Stomach (tissue), 9 donors: ENCODE measurements around the gene ADAM12. TPM values are rescaled to one million over a fixed set of nuclear protein-coding genes. Genes with fewer than 3 reads are reported as not detected.

Source experiments
- DNase-seq, 2 donors: peaks; one replicate each; pipeline versions ENCODE4 v3.0.0 to v3.0.0-alpha.2; 2013 to 2019
- H3K27ac ChIP-seq, 5 donors: fragments of 200-600 bp in 4 of 5; sonication (generic) in 4 of 5; one replicate each; pipeline ENCODE4 v1.5.1; 2013 to 2019; ENCODE audit warnings: mild to moderate bottlenecking in 1 of 5, moderate library complexity in 1 of 5
- H3K27me3 ChIP-seq, 3 donors: fragments of 200-600 bp; sonication (generic); one replicate each; pipeline ENCODE4 v1.5.1; 2017 to 2019; ENCODE audit warnings: mixed run types in 1 of 3
- H3K36me3 ChIP-seq, 4 donors: fragments of 200-600 bp; sonication (generic); 1 replicate in 3 of 4; 2 replicates in 1 of 4; pipeline ENCODE4 v1.5.1; 2016 to 2019
- H3K4me1 ChIP-seq, 4 donors: fragments of 200-600 bp; sonication (generic); one replicate each; pipeline ENCODE4 v1.5.1; 2016 to 2019
- H3K4me3 ChIP-seq, 4 donors: fragments of 200-600 bp; sonication (generic) in 3 of 4; one replicate each; pipeline ENCODE4 v1.5.1; 2016 to 2019; ENCODE audit warnings: mild to moderate bottlenecking in 1 of 4
- H3K9me3 ChIP-seq, 4 donors: fragments of 200-600 bp; sonication (generic); one replicate each; pipeline ENCODE4 v1.5.1; 2016 to 2019
- EP300 ChIP-seq: sonication (generic); formaldehyde crosslinking; IDR thresholded peaks from one replicate; pipeline ENCODE4 v1.6.1; 2017; ENCODE audit warnings: antibody characterized with exemption
- POLR2A ChIP-seq, 4 donors: fragments of 450-650 bp; IDR thresholded peaks; one replicate each; pipeline ENCODE4 v1.6.1; 2016; ENCODE audit warnings: antibody characterized with exemption in 4 of 4, control low read depth in 2 of 4, mild to moderate bottlenecking in 1 of 4, moderate library complexity in 1 of 4
- POLR2AphosphoS5 ChIP-seq, 3 donors: sonication (generic); formaldehyde crosslinking; IDR thresholded peaks; one replicate each; pipeline ENCODE4 v1.6.1; 2016; ENCODE audit warnings: antibody characterized with exemption in 3 of 3
- WGBS, 5 donors: extraction: QIAGEN DNeasy Blood & Tissue Kit in 3 of 5; methylation state at CpG; one replicate each; pipeline versions ENCODE4 v1.1.5 to v1.1.7; 2013 to 2018; 5-methylcytosine and 5-hydroxymethylcytosine counted together
- intact Hi-C: fragments of 100-400 bp; cut with DNase I; formaldehyde crosslinking; loops from one replicate; pipeline ENCODE4 v1.15.1; 2023; ENCODE audit warnings: low total_unique reads
- polyA plus RNA-seq, 3 donors: library from polyadenylated mRNA; stranded (reverse); fragments of 200-250 nt; gene quantifications; one replicate each; pipeline ENCODE4 v1.2.3, GENCODE V29; 2013
- total RNA-seq, 5 donors: library from RNA; depleted of rRNA; stranded (reverse); fragments of >200 nt; gene quantifications; one replicate each; pipeline versions ENCODE4 v1.1.0 to v1.2.3, GENCODE V29; 2014 to 2016
- TF ChIP-seq, protein P1 (sequence below), 7 experiments: fragments of 450-650 bp in 4 of 7; fragments of 200-600 bp in 3 of 7; sonication (generic) in 3 of 7; IDR thresholded peaks; one replicate each; pipeline ENCODE4 v1.5.1; 2016 to 2019; ENCODE audit warnings: antibody characterized with exemption in 7 of 7, control low read depth in 2 of 7, mild to moderate bottlenecking in 1 of 7
- donor health status: healthy with polysubstance abuse.
- donor health status: Bipolar disorder and iron deficiency.
- donor health status: healthy.

ADAM12 gene
- total and polyA plus RNA-seq, 8 donors: 0.03 to 6.4 (median 0.50) TPM; not detected in 3

DNA sequence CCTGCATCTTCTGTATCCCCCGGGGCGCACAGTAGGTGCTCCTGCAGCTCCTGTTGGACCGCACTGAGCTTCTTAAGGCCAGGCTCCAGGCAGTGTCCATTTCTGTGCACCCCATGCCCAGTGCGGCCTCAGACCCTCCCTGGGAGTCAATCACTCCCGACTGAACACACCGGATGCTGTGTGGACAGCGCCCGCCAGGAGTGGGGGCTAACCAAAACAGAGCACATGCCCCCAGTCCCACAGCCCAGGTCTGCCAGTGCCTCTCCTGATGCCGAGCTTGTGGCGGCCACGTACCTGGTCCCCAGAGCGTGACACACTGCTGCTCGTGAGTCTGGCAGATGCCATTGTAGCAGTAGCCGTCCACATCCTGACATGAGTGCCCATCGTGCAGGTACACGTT, 323.8 kb downstream of the ADAM12 start:
- WGBS, 5 donors: 84 to 91% (median 86%) methylated on average over 3 to 16 of the region's 16 CpGs
- no peak for DNase-seq
- no peak overlapping the region for H3K27ac ChIP-seq

DNA sequence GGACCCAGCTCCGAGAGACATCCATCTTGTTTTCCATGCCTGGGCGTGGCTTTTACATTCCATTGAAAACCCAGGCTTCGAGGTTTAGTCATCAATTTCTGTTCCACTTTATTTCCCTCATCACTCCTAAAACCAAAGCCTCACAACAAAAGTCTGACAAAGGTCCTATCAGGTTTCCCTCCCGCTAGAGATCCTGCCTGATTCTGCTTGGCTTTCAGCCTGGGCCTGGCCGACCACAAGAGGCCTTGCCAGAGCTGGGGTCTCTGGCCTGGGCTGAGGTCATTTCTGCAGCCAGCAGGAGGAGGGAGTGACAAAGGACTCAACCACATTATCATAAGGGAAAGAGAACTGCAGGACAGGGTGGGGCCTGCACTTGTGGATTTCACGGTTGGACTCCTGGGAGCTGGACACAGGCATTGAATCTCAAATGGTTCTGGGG, 324.9 kb downstream of the ADAM12 start:
- Histone ChIP-seq H3K4me1 (peaks cover 0 to 10% (median 0%) of the 10 kb centered on the region in 4 donors), H3K27me3 (peaks cover 0 to 14% (median 0%) of the 10 kb centered on the region in 3 donors), H3K9me3 (peaks cover 0 to 4% (median 0%) of the 10 kb centered on the region in 4 donors), H3K27ac (no peak overlapping the region), H3K4me3 (no peak overlapping the region), H3K36me3 (no peaks in the 10 kb centered on the region)
- intact Hi-C loops: no loop called here
- 51 to 70% (median 64%) methylated on average over 6 of the region's 6 CpGs for WGBS, 5 donors
- TF ChIP-seq, protein P1, sequence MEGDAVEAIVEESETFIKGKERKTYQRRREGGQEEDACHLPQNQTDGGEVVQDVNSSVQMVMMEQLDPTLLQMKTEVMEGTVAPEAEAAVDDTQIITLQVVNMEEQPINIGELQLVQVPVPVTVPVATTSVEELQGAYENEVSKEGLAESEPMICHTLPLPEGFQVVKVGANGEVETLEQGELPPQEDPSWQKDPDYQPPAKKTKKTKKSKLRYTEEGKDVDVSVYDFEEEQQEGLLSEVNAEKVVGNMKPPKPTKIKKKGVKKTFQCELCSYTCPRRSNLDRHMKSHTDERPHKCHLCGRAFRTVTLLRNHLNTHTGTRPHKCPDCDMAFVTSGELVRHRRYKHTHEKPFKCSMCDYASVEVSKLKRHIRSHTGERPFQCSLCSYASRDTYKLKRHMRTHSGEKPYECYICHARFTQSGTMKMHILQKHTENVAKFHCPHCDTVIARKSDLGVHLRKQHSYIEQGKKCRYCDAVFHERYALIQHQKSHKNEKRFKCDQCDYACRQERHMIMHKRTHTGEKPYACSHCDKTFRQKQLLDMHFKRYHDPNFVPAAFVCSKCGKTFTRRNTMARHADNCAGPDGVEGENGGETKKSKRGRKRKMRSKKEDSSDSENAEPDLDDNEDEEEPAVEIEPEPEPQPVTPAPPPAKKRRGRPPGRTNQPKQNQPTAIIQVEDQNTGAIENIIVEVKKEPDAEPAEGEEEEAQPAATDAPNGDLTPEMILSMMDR (IDR thresholded peaks at IDR 0.05): no peak
- no peak for TF ChIP-seq POLR2A (IDR thresholded peaks at IDR 0.05)
- no peak for TF ChIP-seq EP300
- no peak for TF ChIP-seq POLR2AphosphoS5 (IDR thresholded peaks at IDR 0.05)
- no peak for DNase-seq

More for the DNA sequence above, 323.8 kb downstream of the ADAM12 start:
- Histone ChIP-seq H3K4me1 (peaks cover 0 to 10% (median 0%) of the 10 kb centered on the region in 4 donors), H3K9me3 (peaks cover 0 to 4% (median 0%) of the 10 kb centered on the region in 4 donors), H3K27me3 (peaks cover 0 to 14% (median 0%) of the 10 kb centered on the region in 3 donors), H3K36me3 (no peaks in the 10 kb centered on the region), H3K4me3 (no peak overlapping the region)
- TF ChIP-seq POLR2A (IDR thresholded peaks at IDR 0.05) (no peak), POLR2AphosphoS5 (IDR thresholded peaks at IDR 0.05) (no peak), EP300 (no peak)
- TF ChIP-seq, protein P1 (IDR thresholded peaks at IDR 0.05): no peak
- intact Hi-C loops: no loop called here

DNA sequence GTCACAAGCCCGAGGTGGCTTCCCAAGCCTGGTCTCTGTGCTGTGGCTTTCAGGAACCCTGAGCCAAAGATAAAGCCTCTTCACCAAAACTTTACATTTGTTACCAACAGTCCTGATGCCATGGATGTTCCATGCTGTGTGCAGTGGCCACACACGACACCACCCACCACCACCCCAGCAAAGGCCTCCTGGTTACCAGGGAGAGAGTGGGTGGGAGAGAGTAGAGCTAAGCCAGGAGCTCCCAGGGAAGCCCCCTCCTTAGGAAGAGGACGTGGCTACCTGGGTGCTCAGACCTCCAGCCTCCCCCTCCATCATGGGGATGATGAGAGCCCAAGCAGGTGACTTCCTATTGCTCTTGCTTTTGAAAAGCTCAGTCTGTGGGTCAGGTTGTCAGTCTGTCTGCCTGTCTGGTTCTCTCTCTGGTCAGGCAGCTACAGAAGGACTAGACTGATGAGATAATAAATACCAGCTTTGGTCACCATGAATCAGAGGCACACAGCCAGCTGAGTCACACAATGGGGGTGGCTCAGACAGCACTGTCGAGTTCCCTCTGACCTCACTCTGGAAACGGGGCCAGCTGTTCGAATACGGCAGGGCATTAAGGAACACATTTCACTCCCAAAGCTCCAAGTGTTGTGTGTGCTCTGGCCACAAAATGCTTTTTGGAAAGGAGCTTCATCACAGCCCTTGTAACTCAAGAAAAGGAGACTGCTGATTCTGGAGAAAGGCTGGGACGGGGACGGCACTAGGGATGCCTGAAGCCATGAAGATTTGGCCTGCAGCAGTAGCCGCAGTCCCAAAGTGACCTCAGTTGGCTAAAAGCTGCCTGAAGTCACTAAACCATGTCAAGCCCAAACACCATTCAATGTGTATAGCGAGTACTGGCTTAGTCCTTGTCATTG, 325.9 kb downstream of the ADAM12 start:
- no peaks in the 10 kb centered on the region for H3K36me3 ChIP-seq
- TF ChIP-seq POLR2A (IDR thresholded peaks at IDR 0.05) (no peak), POLR2AphosphoS5 (IDR thresholded peaks at IDR 0.05) (peak in 1 of 3 donors; percentile 35)
- TF ChIP-seq, protein P1 (IDR thresholded peaks at IDR 0.05): no peak
- peaks cover 0 to 18% (median 0%) of the 10 kb centered on the region in 3 donors for H3K27me3 ChIP-seq
- no peak overlapping the region for H3K4me3 ChIP-seq
- intact Hi-C loops: no loop called here
- H3K27ac ChIP-seq: peak overlapping the region in 3 of 5 donors; percentile 3 to 57 (median 34)
- peaks cover 0 to 10% (median 0%) of the 10 kb centered on the region in 4 donors for H3K4me1 ChIP-seq
- DNase-seq: peak; percentile 51 to 78
- WGBS, 5 donors: 54 to 70% (median 68%) methylated on average over 11 of the region's 11 CpGs
- peaks cover 0 to 4% (median 0%) of the 10 kb centered on the region in 4 donors for H3K9me3 ChIP-seq

DNA sequence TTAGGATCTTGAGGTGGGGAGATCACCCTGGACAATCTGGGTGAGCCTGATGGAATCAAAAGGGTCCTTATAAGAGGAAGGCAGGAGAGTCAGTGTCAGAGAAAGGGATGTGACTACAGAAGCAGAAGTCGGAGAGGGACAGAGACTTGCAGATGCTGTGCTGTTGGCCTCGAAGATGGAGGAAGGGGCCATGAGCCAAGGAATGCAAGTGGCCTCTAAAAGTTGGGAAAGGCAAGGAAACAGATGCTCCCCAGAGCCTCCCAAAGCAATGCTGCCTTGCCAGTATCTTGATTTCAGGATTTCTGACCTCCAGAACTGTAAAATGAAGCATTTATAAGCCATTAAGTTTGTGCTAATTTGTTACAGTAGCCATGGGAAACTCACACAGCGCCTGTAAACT, 326.8 kb downstream of the ADAM12 start:
- Histone ChIP-seq H3K4me1 (peaks cover 0 to 10% (median 0%) of the 10 kb centered on the region in 4 donors), H3K4me3 (no peak overlapping the region), H3K36me3 (no peaks in the 10 kb centered on the region), H3K27ac (peak overlapping the region in 1 of 5 donors; percentile 34), H3K27me3 (peaks cover 0 to 19% (median 0%) of the 10 kb centered on the region in 3 donors), H3K9me3 (peaks cover 0 to 4% (median 0%) of the 10 kb centered on the region in 4 donors)
- WGBS, 5 donors: 31 to 83% (median 75%) methylated on average over 3 of the region's 3 CpGs
- TF ChIP-seq POLR2AphosphoS5 (IDR thresholded peaks at IDR 0.05): no peak
- TF ChIP-seq, protein P1 (IDR thresholded peaks at IDR 0.05): no peak
- TF ChIP-seq EP300: no peak
- no peak for TF ChIP-seq POLR2A (IDR thresholded peaks at IDR 0.05)
- no peak for DNase-seq
- intact Hi-C loops: no loop called here
